ENCODE results near the gene CCDC148. TPM values are rescaled to one million over a fixed set of nuclear protein-coding genes. Genes with fewer than 3 reads are reported as not detected.
"Not testable (repeated sequence)": the region's sequence is repeated elsewhere in the genome, so short reads cannot be mapped to it uniquely, and the experiment has no call there.

The CCDC148 gene
- total RNA-seq, 3 donors from 2014 or later (not counting 1 experiment from before 2014, with no cell fraction given), result not detected

- H3K4me3 ChIP-seq (ENCODE audit: low read length), result no peak overlapping the region
- H3K27me3 Mint-ChIP-seq (ENCODE audit: low read depth in 2 of 2), result no peaks in the 10 kb centered on the region
- intact Hi-C loops (cut with micrococcal nuclease), result no loop called here
- H3K4me1 Mint-ChIP-seq, result peaks cover 9% of the 10 kb centered on the region in 2 donors
- TF ChIP-seq, protein P1, sequence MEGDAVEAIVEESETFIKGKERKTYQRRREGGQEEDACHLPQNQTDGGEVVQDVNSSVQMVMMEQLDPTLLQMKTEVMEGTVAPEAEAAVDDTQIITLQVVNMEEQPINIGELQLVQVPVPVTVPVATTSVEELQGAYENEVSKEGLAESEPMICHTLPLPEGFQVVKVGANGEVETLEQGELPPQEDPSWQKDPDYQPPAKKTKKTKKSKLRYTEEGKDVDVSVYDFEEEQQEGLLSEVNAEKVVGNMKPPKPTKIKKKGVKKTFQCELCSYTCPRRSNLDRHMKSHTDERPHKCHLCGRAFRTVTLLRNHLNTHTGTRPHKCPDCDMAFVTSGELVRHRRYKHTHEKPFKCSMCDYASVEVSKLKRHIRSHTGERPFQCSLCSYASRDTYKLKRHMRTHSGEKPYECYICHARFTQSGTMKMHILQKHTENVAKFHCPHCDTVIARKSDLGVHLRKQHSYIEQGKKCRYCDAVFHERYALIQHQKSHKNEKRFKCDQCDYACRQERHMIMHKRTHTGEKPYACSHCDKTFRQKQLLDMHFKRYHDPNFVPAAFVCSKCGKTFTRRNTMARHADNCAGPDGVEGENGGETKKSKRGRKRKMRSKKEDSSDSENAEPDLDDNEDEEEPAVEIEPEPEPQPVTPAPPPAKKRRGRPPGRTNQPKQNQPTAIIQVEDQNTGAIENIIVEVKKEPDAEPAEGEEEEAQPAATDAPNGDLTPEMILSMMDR (IDR thresholded peaks at IDR 0.05), result no peak
- no peaks in the 10 kb centered on the region for H3K9me3 Mint-ChIP-seq
- H3K27me3 ChIP-seq (ENCODE audit: control insufficient read depth, insufficient read depth, low read length), result no peaks in the 10 kb centered on the region
- H3K36me3 Mint-ChIP-seq, result no peaks in the 10 kb centered on the region
- no peaks in the 10 kb centered on the region for H3K9me3 ChIP-seq (ENCODE audit: control insufficient read depth, insufficient read depth, low read length)
- H3K4me3 Mint-ChIP-seq, result no peak overlapping the region
- H3K27ac Mint-ChIP-seq, result peak overlapping the region in 1 of 2 donors; percentile 36
- ATAC-seq (no peak), DNase-seq (peak in 1 of 2 donors; percentile 26)
- H3K36me3 ChIP-seq (ENCODE audit: control insufficient read depth, insufficient read depth, low read length), result no peaks in the 10 kb centered on the region
- H3K4me1 ChIP-seq (ENCODE audit: control insufficient read depth, insufficient read depth, low read length), result peaks cover 3% of the 10 kb centered on the region
- 34% methylated on average over 3 of the region's 3 CpGs for WGBS (ENCODE audit: insufficient coverage)
- no peak overlapping the region for H3K27ac ChIP-seq (ENCODE audit: low read length)
Observed at GRCh38 chr2:158477202-158477601, 20.6 kb upstream of the CCDC148 start.

- H3K4me1 Mint-ChIP-seq; H3K27ac ChIP-seq (ENCODE audit: low read length); H3K9me3 Mint-ChIP-seq; H3K27ac Mint-ChIP-seq; DNase-seq; H3K4me3 ChIP-seq (ENCODE audit: low read length); H3K27me3 ChIP-seq (ENCODE audit: control insufficient read depth, insufficient read depth, low read length); H3K4me3 Mint-ChIP-seq; H3K9me3 ChIP-seq (ENCODE audit: control insufficient read depth, insufficient read depth, low read length); H3K36me3 ChIP-seq (ENCODE audit: control insufficient read depth, insufficient read depth, low read length); H3K4me1 ChIP-seq (ENCODE audit: control insufficient read depth, insufficient read depth, low read length); H3K36me3 Mint-ChIP-seq; intact Hi-C loops (cut with micrococcal nuclease); ATAC-seq; H3K27me3 Mint-ChIP-seq (ENCODE audit: low read depth in 2 of 2): not testable (repeated sequence)
- WGBS (ENCODE audit: insufficient coverage), result 98% methylated on average over 2 of the region's 3 CpGs
Observed at GRCh38 chr2:158474526-158475011, 18.0 kb upstream of the CCDC148 start.

GRCh38 chr2:158473719-158474392 lies 17.3 kb upstream of the CCDC148 start:
- peaks cover 9% of the 10 kb centered on the region in 2 donors for H3K4me1 Mint-ChIP-seq
- no peak overlapping the region for H3K27ac Mint-ChIP-seq
- ATAC-seq, result no peak

DNA sequence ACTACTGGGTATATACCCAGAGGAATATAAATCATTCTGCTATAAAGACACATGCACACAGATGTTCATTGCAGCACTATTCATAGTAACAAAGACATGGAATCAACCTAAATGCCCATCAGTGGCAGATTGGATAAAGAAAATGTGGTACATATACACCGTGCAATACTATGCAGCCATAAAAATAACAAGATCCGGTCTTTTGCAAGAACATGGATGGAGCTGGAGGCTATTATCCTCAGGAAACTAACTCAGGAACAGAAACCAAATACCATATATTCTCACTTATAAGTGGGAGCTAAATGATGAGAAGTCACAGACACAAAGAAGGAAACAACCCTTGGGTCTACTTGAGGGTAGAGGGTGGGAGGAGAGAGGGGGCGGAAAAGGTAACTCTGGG lies 16.7 kb upstream of the CCDC148 start:
- H3K27me3 ChIP-seq (ENCODE audit: control insufficient read depth, insufficient read depth, low read length); H3K4me3 Mint-ChIP-seq; H3K36me3 ChIP-seq (ENCODE audit: control insufficient read depth, insufficient read depth, low read length): not testable (repeated sequence)

More at GRCh38 chr2:158473719-158474392, 17.3 kb upstream of the CCDC148 start:
- Mint-ChIP-seq H3K9me3 (no peaks in the 10 kb centered on the region), H3K36me3 (no peaks in the 10 kb centered on the region), H3K4me3 (no peak overlapping the region), H3K27me3 (ENCODE audit: low read depth in 2 of 2) (no peaks in the 10 kb centered on the region)
- DNase-seq, result no peak
- TF ChIP-seq, protein P1 (IDR thresholded peaks at IDR 0.05), result no peak
- peaks cover 3% of the 10 kb centered on the region for H3K4me1 ChIP-seq (ENCODE audit: control insufficient read depth, insufficient read depth, low read length)
- H3K27ac ChIP-seq (ENCODE audit: low read length), result no peak overlapping the region
- no peaks in the 10 kb centered on the region for H3K9me3 ChIP-seq (ENCODE audit: control insufficient read depth, insufficient read depth, low read length)
- intact Hi-C loops (cut with micrococcal nuclease), result no loop called here
- H3K4me3 ChIP-seq (ENCODE audit: low read length), result no peak overlapping the region
- no peaks in the 10 kb centered on the region for H3K27me3 ChIP-seq (ENCODE audit: control insufficient read depth, insufficient read depth, low read length)
- H3K36me3 ChIP-seq (ENCODE audit: control insufficient read depth, insufficient read depth, low read length), result no peaks in the 10 kb centered on the region
- WGBS (ENCODE audit: insufficient coverage), result 98% methylated on average over 7 of the region's 8 CpGs

DNA sequence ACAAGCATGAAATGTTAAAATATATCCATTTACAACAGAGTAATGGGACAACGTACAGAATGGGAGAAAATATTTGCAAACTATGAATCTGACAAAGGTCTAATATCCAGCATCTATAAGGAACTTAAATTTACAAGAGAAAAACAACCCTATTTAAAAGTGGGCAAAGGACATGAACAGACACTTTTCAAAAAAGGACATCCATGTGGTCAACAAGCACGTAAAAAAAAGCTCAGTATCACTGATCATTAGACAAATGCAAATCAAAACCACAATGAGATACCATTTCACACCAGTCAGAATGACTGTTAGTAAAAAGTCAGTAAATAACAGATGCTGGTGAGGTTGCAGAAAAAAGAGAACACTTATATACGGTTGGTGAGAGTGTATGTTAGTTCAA lies 16.3 kb upstream of the CCDC148 start:
- H3K4me1 ChIP-seq (ENCODE audit: control insufficient read depth, insufficient read depth, low read length); H3K36me3 Mint-ChIP-seq; H3K4me3 Mint-ChIP-seq; H3K4me3 ChIP-seq (ENCODE audit: low read length); H3K9me3 Mint-ChIP-seq; intact Hi-C loops (cut with micrococcal nuclease); DNase-seq; H3K9me3 ChIP-seq (ENCODE audit: control insufficient read depth, insufficient read depth, low read length); H3K27ac Mint-ChIP-seq; H3K27me3 ChIP-seq (ENCODE audit: control insufficient read depth, insufficient read depth, low read length); ATAC-seq; H3K36me3 ChIP-seq (ENCODE audit: control insufficient read depth, insufficient read depth, low read length); H3K4me1 Mint-ChIP-seq; H3K27ac ChIP-seq (ENCODE audit: low read length); H3K27me3 Mint-ChIP-seq (ENCODE audit: low read depth in 2 of 2): not testable (repeated sequence)
- 80% methylated on average over 2 of the region's 3 CpGs for WGBS (ENCODE audit: insufficient coverage)

More for the DNA sequence above, 16.7 kb upstream of the CCDC148 start:
- WGBS (ENCODE audit: insufficient coverage), result 100% methylated on average over 1 of the region's 3 CpGs
- H3K4me1 Mint-ChIP-seq; H3K4me1 ChIP-seq (ENCODE audit: control insufficient read depth, insufficient read depth, low read length); DNase-seq; ATAC-seq; H3K9me3 ChIP-seq (ENCODE audit: control insufficient read depth, insufficient read depth, low read length); intact Hi-C loops (cut with micrococcal nuclease); H3K27me3 Mint-ChIP-seq (ENCODE audit: low read depth in 2 of 2); H3K27ac Mint-ChIP-seq; H3K9me3 Mint-ChIP-seq; H3K36me3 Mint-ChIP-seq; H3K4me3 ChIP-seq (ENCODE audit: low read length); H3K27ac ChIP-seq (ENCODE audit: low read length): not testable (repeated sequence)
